ENCODE data around the gene TRPM6.

GRCh38 chr9:74729136-74729695 is 158.5 kb downstream of the TRPM6 start:
- TF ChIP-seq CTCF (IDR thresholded peaks at IDR 0.05): no peak
- TF ChIP-seq EP300 (IDR thresholded peaks at IDR 0.05): no peak
- no peak for TF ChIP-seq POLR2A (IDR thresholded peaks at IDR 0.05)
- no peak for TF ChIP-seq POLR2AphosphoS5 (IDR thresholded peaks at IDR 0.05)

Data from stomach (tissue), 4 donors.